ENCODE data around the gene CACNA2D3. TPM values are rescaled to one million over a fixed set of nuclear protein-coding genes. Genes with fewer than 3 reads are reported as not detected.

Gene CACNA2D3
- polyA plus RNA-seq, 1 donor (not counting 4 experiments of a cell fraction or from before 2014, with no cell fraction given): 0.08 TPM

DNA sequence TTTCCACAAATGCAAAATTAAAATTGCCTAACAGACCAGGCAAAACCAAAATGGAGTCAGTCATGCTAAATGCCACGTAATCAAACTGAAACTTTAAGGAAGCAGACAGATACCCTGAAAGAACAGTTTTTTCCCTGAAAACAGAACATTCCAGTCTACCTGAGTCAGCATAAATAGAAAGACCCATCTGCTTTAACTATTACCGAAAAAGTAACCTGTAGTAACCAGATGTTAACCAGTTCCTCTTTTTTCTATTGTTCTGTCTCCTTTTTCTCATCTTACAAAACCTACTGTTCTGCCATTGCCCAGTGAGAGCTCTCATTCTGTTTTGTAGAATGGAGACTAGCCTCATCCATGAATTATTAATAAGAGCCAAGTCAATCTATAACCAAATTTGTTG lies 286.0 kb downstream of the CACNA2D3 start:
- Histone ChIP-seq H4K20me1 (ENCODE audit: control insufficient read depth, extremely low read depth, insufficient read depth, low read length) (no peaks in the 10 kb centered on the region), H3K9me3 (ENCODE audit: control insufficient read depth, low read depth, low read length) (no peaks in the 10 kb centered on the region), H3K27me3 (ENCODE audit: control insufficient read depth, extremely low read depth, insufficient read depth, low read length) (no peaks in the 10 kb centered on the region), H3K36me3 (ENCODE audit: control insufficient read depth in 2 of 2, extremely low read depth in 1 of 2, insufficient read depth in 2 of 2, low read length in 2 of 2) (no peaks in the 10 kb centered on the region), H3K4me2 (ENCODE audit: control insufficient read depth, extremely low read depth, insufficient read depth, low read depth, low read length) (no peak overlapping the region), H3K4me3 (ENCODE audit: control insufficient read depth in 2 of 3, extremely low read depth in 1 of 3, insufficient read depth in 2 of 3, low read depth in 1 of 3, low read length in 3 of 3) (no peak overlapping the region), H3K27ac (ENCODE audit: control insufficient read depth, insufficient read depth, low read length) (no peak overlapping the region), H3K4me1 (ENCODE audit: control insufficient read depth, extremely low read depth, insufficient read depth, low read length) (no peaks in the 10 kb centered on the region), H3K9ac (ENCODE audit: control insufficient read depth, extremely low read depth, insufficient read depth, low read length) (no peak overlapping the region), H3K9me1 (ENCODE audit: control insufficient read depth, extremely low read depth, insufficient read depth, low read length) (no peaks in the 10 kb centered on the region), H3K79me2 (ENCODE audit: control insufficient read depth, insufficient read depth, low read length) (no peaks in the 10 kb centered on the region), H2AFZ (ENCODE audit: control insufficient read depth, low read length) (no peak overlapping the region)
- DNase-seq (ENCODE audit: low read depth, low spot score) (no peak), FAIRE-seq (no peak)
- dilution Hi-C loops (cut with MboI; ENCODE audit: extremely low pct_ligation_motif_present, low sequenced_read_pairs): no loop called here
- no peak for TF ChIP-seq EZH2 (IDR thresholded peaks at IDR 0.05; ENCODE audit: low read length)
- TF ChIP-seq, protein P1, sequence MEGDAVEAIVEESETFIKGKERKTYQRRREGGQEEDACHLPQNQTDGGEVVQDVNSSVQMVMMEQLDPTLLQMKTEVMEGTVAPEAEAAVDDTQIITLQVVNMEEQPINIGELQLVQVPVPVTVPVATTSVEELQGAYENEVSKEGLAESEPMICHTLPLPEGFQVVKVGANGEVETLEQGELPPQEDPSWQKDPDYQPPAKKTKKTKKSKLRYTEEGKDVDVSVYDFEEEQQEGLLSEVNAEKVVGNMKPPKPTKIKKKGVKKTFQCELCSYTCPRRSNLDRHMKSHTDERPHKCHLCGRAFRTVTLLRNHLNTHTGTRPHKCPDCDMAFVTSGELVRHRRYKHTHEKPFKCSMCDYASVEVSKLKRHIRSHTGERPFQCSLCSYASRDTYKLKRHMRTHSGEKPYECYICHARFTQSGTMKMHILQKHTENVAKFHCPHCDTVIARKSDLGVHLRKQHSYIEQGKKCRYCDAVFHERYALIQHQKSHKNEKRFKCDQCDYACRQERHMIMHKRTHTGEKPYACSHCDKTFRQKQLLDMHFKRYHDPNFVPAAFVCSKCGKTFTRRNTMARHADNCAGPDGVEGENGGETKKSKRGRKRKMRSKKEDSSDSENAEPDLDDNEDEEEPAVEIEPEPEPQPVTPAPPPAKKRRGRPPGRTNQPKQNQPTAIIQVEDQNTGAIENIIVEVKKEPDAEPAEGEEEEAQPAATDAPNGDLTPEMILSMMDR (optimal IDR thresholded peaks at IDR 0.05 in 1 of 3, IDR thresholded peaks at IDR 0.05 in 1 of 3, conservative IDR thresholded peaks at IDR 0.05 in 1 of 3; ENCODE audit: extremely low read depth in 1 of 3, insufficient read depth in 2 of 3, low read length in 3 of 3): no peak

DNA sequence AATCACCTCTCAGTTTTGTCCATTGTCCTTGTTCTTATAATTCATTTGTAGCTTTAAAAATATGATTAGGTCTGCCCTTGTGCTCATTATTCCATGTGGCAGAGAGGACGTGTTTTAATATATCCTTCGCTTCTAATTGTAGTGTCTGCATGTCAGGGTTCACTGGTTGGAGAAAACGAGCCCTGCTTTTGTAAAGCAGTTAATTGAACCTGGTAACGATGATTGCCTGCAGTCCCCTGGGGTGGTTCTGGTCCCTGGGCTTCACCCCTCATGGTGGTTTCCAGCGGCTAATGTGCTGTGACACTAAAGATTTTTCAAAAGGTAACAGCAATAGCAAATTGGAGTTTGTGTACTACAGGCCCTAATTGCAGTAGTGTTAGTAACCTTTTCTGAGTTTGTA lies 299.6 kb downstream of the CACNA2D3 start:
- Histone ChIP-seq H3K4me2 (ENCODE audit: control insufficient read depth, extremely low read depth, insufficient read depth, low read depth, low read length) (no peak overlapping the region), H2AFZ (ENCODE audit: control insufficient read depth, low read length) (no peak overlapping the region), H3K9me3 (ENCODE audit: control insufficient read depth, low read depth, low read length) (no peaks in the 10 kb centered on the region), H3K79me2 (ENCODE audit: control insufficient read depth, insufficient read depth, low read length) (no peaks in the 10 kb centered on the region), H3K27ac (ENCODE audit: control insufficient read depth, insufficient read depth, low read length) (no peak overlapping the region), H3K27me3 (ENCODE audit: control insufficient read depth, extremely low read depth, insufficient read depth, low read length) (no peaks in the 10 kb centered on the region), H3K36me3 (ENCODE audit: control insufficient read depth in 2 of 2, extremely low read depth in 1 of 2, insufficient read depth in 2 of 2, low read length in 2 of 2) (no peaks in the 10 kb centered on the region), H3K9ac (ENCODE audit: control insufficient read depth, extremely low read depth, insufficient read depth, low read length) (no peak overlapping the region), H3K9me1 (ENCODE audit: control insufficient read depth, extremely low read depth, insufficient read depth, low read length) (no peaks in the 10 kb centered on the region), H4K20me1 (ENCODE audit: control insufficient read depth, extremely low read depth, insufficient read depth, low read length) (no peaks in the 10 kb centered on the region), H3K4me1 (ENCODE audit: control insufficient read depth, extremely low read depth, insufficient read depth, low read length) (no peaks in the 10 kb centered on the region), H3K4me3 (ENCODE audit: control insufficient read depth in 2 of 3, extremely low read depth in 1 of 3, insufficient read depth in 2 of 3, low read depth in 1 of 3, low read length in 3 of 3) (no peak overlapping the region)
- no peak for DNase-seq (ENCODE audit: low read depth, low spot score)
- dilution Hi-C loops (cut with MboI; ENCODE audit: extremely low pct_ligation_motif_present, low sequenced_read_pairs): no loop called here
- TF ChIP-seq, protein P1 (optimal IDR thresholded peaks at IDR 0.05 in 1 of 3, IDR thresholded peaks at IDR 0.05 in 1 of 3, conservative IDR thresholded peaks at IDR 0.05 in 1 of 3; ENCODE audit: extremely low read depth in 1 of 3, insufficient read depth in 2 of 3, low read length in 3 of 3): no peak
- TF ChIP-seq EZH2 (IDR thresholded peaks at IDR 0.05; ENCODE audit: low read length): no peak
- FAIRE-seq: no peak
